ENCODE data around the gene COMMD1.
"Not testable (repeated sequence)": the region's sequence is repeated elsewhere in the genome, so short reads cannot be mapped to it uniquely, and the experiment has no call there.

The COMMD1 gene

DNA sequence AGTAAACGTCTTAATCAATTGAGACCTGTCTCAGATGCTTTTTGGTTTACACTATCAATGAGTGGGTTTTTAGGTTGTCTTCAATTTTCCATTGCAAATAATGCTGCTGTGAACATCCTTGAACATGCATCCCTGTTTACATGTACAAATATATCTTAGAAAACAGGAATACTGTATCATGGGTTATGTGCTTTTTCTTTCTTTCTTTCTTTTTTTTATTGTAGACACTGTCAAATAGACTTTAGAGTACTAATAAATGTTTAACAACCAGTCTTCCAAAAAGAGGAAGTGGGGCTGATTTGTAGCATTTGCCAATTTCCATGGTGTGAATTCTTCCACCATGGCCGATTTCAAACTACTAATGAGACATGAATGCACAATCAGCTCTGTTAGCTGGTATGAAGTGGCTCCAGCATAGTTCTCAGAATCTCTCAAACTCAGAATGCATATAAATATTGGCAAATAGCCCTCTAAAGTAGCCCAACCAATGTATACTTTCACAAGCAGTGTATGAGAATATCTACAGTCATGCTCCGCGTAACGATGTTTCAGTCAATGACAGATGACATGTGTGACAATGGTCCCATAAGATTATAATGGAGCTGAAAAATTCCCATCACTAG lies 240.1 kb downstream of the COMMD1 start:
- ChIA-PET POLR2A (ENCODE audit: low non-redundant PET) (no interaction called here), CTCF (no interaction called here)
- TF ChIP-seq, protein P1, sequence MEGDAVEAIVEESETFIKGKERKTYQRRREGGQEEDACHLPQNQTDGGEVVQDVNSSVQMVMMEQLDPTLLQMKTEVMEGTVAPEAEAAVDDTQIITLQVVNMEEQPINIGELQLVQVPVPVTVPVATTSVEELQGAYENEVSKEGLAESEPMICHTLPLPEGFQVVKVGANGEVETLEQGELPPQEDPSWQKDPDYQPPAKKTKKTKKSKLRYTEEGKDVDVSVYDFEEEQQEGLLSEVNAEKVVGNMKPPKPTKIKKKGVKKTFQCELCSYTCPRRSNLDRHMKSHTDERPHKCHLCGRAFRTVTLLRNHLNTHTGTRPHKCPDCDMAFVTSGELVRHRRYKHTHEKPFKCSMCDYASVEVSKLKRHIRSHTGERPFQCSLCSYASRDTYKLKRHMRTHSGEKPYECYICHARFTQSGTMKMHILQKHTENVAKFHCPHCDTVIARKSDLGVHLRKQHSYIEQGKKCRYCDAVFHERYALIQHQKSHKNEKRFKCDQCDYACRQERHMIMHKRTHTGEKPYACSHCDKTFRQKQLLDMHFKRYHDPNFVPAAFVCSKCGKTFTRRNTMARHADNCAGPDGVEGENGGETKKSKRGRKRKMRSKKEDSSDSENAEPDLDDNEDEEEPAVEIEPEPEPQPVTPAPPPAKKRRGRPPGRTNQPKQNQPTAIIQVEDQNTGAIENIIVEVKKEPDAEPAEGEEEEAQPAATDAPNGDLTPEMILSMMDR (conservative IDR thresholded peaks at IDR 0.05; ENCODE audit: low read depth): no peak
- DNase-seq (ENCODE audit: low spot score): no peak
- no peak overlapping the region for H3K27ac ChIP-seq

DNA sequence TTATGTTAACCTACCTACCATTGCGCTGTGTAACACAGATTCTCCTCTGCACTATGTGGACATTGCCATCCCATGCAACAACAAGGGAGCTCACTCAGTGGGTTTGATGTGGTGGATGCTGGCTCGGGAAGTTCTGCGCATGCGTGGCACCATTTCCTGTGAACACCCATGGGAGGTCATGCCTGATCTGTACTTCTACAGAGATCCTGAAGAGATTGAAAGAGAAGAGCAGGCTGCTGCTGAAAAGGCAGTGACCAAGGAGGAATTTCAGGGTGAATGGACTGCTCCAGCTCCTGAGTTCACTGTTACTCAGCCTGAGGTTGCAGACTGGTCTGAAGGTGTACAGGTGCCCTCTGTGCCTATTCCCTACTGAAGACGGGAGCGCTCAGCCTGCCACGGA lies 241.3 kb downstream of the COMMD1 start:
- H3K27ac ChIP-seq; POLR2A ChIA-PET (ENCODE audit: low non-redundant PET); CTCF ChIA-PET; DNase-seq (ENCODE audit: low spot score): not testable (repeated sequence)

DNA sequence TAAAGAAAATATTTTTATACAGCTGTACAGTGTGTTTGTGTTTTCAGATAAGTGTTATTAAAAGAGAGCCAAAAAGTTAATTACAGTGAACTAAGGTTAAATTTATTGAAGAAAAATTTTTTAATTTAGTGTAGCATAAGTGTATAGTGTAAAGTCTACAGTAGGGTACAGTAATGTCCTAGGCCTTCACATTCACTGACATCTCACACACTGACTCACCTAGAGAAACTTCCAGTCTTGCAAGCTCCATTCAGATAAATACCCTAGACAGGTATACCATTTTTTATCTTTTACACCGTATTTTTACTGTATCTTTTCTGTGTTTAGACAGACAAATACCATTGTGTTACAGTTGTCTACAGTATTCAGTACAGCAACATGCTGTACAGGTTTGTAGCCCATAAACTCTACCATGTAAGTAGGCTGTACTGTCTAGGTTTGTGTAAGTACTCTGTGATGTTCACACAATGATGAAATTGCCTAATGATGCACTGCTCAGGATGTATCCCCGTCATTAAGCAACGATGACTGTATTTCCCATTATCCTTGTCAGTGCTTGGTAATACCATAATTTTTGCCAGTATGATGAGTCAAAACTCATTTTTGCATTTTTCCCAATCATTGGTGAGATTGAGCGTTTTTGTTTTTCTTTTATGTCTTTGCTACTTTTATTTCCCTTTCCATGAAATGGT lies 242.3 kb downstream of the COMMD1 start:
- POLR2A ChIA-PET (ENCODE audit: low non-redundant PET): no interaction called here
- CTCF ChIA-PET: no interaction called here
- TF ChIP-seq, protein P1 (conservative IDR thresholded peaks at IDR 0.05; ENCODE audit: low read depth): no peak
- DNase-seq (ENCODE audit: low spot score): peak; percentile 38
- peak overlapping the region; percentile 58 for H3K27ac ChIP-seq

- no peak overlapping the region for H3K27ac ChIP-seq
- ChIA-PET CTCF (interaction anchor here (0.6 to 0.7 kb wide), 2 partner anchors 172 to 706 kb away, joined by 3 read pairs; no protein-coding TSS in a partner anchor), POLR2A (ENCODE audit: low non-redundant PET) (no interaction called here)
- TF ChIP-seq, protein P1 (conservative IDR thresholded peaks at IDR 0.05; ENCODE audit: low read depth): no peak
- peak; percentile 56 for DNase-seq (ENCODE audit: low spot score)
These were observed 244.2 kb downstream of the COMMD1 start for GRCh38 chr2:62149708-62150107.

DNA sequence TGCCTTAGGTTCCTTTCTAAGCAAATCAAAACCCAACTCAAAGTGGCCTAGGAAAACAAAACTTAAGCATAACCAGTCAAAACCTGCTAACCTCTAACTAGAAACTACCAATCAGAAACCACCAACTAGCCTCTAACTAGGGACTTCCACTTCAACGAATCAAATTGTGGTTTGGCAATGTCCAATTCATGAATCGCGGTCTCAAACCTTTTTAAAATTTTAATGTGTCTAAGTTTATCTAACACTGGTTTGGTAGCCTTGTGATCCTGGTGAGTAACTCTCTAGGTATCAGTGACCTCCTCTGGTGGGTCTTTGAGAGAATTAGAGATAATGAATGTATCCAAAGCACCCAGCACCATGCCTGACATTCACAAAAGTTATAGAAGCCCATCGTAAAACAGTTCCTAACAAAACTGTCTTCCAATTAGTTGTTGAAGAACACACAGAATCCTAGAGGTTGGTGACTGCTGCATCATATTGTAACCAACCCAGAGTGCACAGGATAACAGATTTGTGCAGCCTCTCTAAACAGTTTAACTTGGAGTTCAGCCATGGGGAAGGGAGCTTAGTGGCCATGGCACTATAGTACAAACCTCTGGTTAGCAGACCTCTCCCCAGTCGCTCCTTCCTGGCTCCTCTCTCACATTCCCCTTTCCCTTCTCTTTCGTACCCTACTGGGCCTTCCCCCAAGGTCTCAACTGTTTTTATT lies 245.3 kb downstream of the COMMD1 start:
- H3K27ac ChIP-seq: no peak overlapping the region
- TF ChIP-seq, protein P1 (conservative IDR thresholded peaks at IDR 0.05; ENCODE audit: low read depth): no peak
- ChIA-PET POLR2A (ENCODE audit: low non-redundant PET) (no interaction called here), CTCF (interaction anchor here (0.6 to 0.7 kb wide), 2 partner anchors 171 to 1626 kb away, joined by 3 to 4 read pairs; no protein-coding TSS in a partner anchor)
- no peak for DNase-seq (ENCODE audit: low spot score)

DNA sequence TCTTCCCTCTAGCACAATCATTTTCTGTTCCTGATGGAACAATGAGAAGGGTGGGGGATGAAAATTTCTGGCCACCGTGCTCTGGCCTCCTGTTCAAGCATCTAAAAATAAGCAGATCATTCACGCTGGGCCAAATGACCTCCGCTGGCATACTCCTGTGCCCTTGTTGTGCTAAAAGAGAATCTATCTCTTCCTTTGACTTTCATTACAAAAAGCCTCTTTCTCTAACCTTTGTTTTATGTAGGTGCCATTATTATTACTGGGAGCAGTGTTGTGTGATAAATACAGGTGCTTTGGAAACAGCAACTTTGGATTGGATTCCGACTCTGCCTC lies 245.8 kb downstream of the COMMD1 start:
- DNase-seq (ENCODE audit: low spot score): no peak
- TF ChIP-seq, protein P1 (conservative IDR thresholded peaks at IDR 0.05; ENCODE audit: low read depth): no peak
- POLR2A ChIA-PET (ENCODE audit: low non-redundant PET): no interaction called here
- CTCF ChIA-PET: interaction anchor here (0.6 kb wide), 1 partner anchor 1625 kb away, joined by 4 read pairs; no protein-coding TSS in a partner anchor
- no peak overlapping the region for H3K27ac ChIP-seq

DNA sequence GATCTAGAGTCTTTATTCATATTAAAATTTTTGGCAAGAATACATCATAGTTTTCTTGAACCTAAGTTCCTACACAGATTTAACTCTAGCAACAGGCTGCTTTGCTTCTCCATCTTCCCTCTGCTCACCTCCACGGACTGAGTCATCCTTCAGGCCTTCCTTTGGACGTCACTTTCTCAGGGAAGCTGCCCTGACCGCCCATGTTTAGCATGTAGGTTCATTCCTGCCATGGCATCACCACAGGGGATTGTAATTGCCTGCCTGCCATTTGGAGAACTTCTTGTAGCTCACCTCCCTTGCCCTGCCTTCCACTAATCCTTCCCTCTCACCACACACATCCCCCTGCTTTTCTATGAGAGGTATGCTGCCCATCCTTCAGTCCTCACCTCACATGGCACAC lies 246.5 kb downstream of the COMMD1 start:
- TF ChIP-seq, protein P1 (conservative IDR thresholded peaks at IDR 0.05; ENCODE audit: low read depth): no peak
- H3K27ac ChIP-seq: no peak overlapping the region
- ChIA-PET CTCF (no interaction called here), POLR2A (ENCODE audit: low non-redundant PET) (no interaction called here)
- peak; percentile 23 for DNase-seq (ENCODE audit: low spot score)
